ENCODE results near the gene PTGES.
"Not testable (repeated sequence)": the region's sequence is repeated elsewhere in the genome, so short reads cannot be mapped to it uniquely, and the experiment has no call there.

DNA sequence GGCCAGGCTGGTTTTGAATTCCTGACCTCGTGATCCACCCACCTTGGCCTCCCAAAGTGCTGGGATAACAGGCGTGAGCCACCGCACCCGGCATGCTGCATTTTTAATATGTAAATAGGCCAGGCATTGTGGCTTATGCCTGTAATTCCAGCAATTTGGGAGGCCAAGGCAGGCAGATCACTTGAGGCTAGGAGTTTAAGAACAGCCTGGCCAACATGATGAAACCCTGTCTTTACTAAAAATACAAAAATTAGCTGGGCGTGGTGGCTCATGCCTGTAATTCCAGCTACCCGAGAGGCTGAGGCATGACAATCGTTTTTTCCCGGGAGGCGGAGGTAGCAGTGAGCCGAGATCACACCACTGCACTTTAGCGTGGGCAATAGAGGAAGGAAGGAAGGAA is 32.1 kb upstream of the PTGES start:
- not testable (repeated sequence) for TF ChIP-seq POLR2A (IDR thresholded peaks at IDR 0.05)
- TF ChIP-seq, protein P1, sequence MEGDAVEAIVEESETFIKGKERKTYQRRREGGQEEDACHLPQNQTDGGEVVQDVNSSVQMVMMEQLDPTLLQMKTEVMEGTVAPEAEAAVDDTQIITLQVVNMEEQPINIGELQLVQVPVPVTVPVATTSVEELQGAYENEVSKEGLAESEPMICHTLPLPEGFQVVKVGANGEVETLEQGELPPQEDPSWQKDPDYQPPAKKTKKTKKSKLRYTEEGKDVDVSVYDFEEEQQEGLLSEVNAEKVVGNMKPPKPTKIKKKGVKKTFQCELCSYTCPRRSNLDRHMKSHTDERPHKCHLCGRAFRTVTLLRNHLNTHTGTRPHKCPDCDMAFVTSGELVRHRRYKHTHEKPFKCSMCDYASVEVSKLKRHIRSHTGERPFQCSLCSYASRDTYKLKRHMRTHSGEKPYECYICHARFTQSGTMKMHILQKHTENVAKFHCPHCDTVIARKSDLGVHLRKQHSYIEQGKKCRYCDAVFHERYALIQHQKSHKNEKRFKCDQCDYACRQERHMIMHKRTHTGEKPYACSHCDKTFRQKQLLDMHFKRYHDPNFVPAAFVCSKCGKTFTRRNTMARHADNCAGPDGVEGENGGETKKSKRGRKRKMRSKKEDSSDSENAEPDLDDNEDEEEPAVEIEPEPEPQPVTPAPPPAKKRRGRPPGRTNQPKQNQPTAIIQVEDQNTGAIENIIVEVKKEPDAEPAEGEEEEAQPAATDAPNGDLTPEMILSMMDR (IDR thresholded peaks at IDR 0.05): not testable (repeated sequence)

Measured in testis (tissue), 2 donors.